ENCODE results near the gene NFATC3.

NFATC3 gene

GRCh38 chr16:68085259-68086071, at the start of gene NFATC3:
Gene NFATC3 (plus strand): TSS chr16:68085370. CDS start chr16:68085682, 312 bp downstream.
- peak; percentile 95 for DNase-seq

GRCh38 chr16:68037841-68038597, 47.2 kb upstream of the NFATC3 start:
- DNase-seq, result no peak

GRCh38 chr16:68040506-68041288, 44.5 kb upstream of the NFATC3 start:
- DNase-seq, result peak; percentile 69

GRCh38 chr16:68041783-68042182, 43.4 kb upstream of the NFATC3 start:
- no peak for DNase-seq

- DNase-seq, result no peak
Observed at GRCh38 chr16:68046106-68046505, 39.1 kb upstream of the NFATC3 start.

GRCh38 chr16:68047987-68048386, 37.2 kb upstream of the NFATC3 start:
- DNase-seq, result no peak

GRCh38 chr16:68049449-68049848, 35.7 kb upstream of the NFATC3 start:
- DNase-seq, result no peak

- no peak for DNase-seq
Observed at GRCh38 chr16:68055395-68055794, 29.8 kb upstream of the NFATC3 start.

GRCh38 chr16:68059804-68060203, 25.4 kb upstream of the NFATC3 start:
- DNase-seq, result no peak

GRCh38 chr16:68061396-68061795, 23.8 kb upstream of the NFATC3 start:
- DNase-seq, result no peak

- no peak for DNase-seq
Observed at GRCh38 chr16:68062910-68063393, 22.2 kb upstream of the NFATC3 start.

GRCh38 chr16:68064791-68065365, 20.3 kb upstream of the NFATC3 start:
- DNase-seq, result peak; percentile 16

GRCh38 chr16:68065716-68066305, 19.4 kb upstream of the NFATC3 start:
- no peak for DNase-seq

- DNase-seq, result no peak
Observed at GRCh38 chr16:68066763-68067162, 18.4 kb upstream of the NFATC3 start.

GRCh38 chr16:68068926-68069325, 16.2 kb upstream of the NFATC3 start:
- DNase-seq, result no peak

GRCh38 chr16:68069511-68070248, 15.5 kb upstream of the NFATC3 start:
- no peak for DNase-seq

GRCh38 chr16:68070249-68070730, 14.9 kb upstream of the NFATC3 start:
- DNase-seq, result no peak

GRCh38 chr16:68070806-68071517, 14.2 kb upstream of the NFATC3 start:
- DNase-seq, result no peak

GRCh38 chr16:68071518-68071901, 13.7 kb upstream of the NFATC3 start:
- DNase-seq, result no peak

GRCh38 chr16:68072038-68072695, 13.0 kb upstream of the NFATC3 start:
- no peak for DNase-seq

All from NCI-H345 (cell line).